HG03097 (cell line): Measurements from ENCODE around the gene HNRNPA0.
A peak's percentile ranks its signal among the peaks of the same experiment; 100 is the strongest.

Experiments
- ATAC-seq: cut with Tn5 transposase; IDR thresholded peaks from one replicate; pipeline ENCODE4 v1.9.1; 2021; ENCODE audit not compliant: unreplicated experiment, low FRiP score

HNRNPA0 gene

GRCh38 chr5:137754961-137755762 lies 999 bp upstream of the HNRNPA0 start:
- no peak for ATAC-seq

GRCh38 chr5:137753691-137754187 lies 424 bp downstream of the HNRNPA0 start:
- peak; percentile 2 for ATAC-seq

GRCh38 chr5:137752905-137753690 lies 1.1 kb downstream of the HNRNPA0 start:
- no peak for ATAC-seq

- no peak for ATAC-seq
These were observed 2.2 kb downstream of the HNRNPA0 start for GRCh38 chr5:137751869-137752491.

GRCh38 chr5:137750436-137750835 lies 3.7 kb downstream of the HNRNPA0 start:
- ATAC-seq, result no peak

GRCh38 chr5:137747848-137748247 lies 6.3 kb downstream of the HNRNPA0 start:
- ATAC-seq, result no peak

GRCh38 chr5:137743031-137743640 lies 11.0 kb downstream of the HNRNPA0 start:
- ATAC-seq, result no peak

GRCh38 chr5:137741718-137742117 lies 12.4 kb downstream of the HNRNPA0 start:
- no peak for ATAC-seq

- no peak for ATAC-seq
These were observed 14.4 kb downstream of the HNRNPA0 start for GRCh38 chr5:137739737-137740136.

- no peak for ATAC-seq
These were observed 15.2 kb downstream of the HNRNPA0 start for GRCh38 chr5:137738947-137739346.

GRCh38 chr5:137737349-137738131 lies 16.6 kb downstream of the HNRNPA0 start:
- ATAC-seq, result no peak

- no peak for ATAC-seq
These were observed 17.7 kb downstream of the HNRNPA0 start for GRCh38 chr5:137736496-137736895.

- ATAC-seq, result peak; percentile 40
These were observed 18.4 kb downstream of the HNRNPA0 start, which contains the start of gene KLHL3 for GRCh38 chr5:137735555-137736284. Gene KLHL3, minus strand, starts transcription at chr5:137736089. Its CDS starts 443 bp downstream, at chr5:137735646.

- ATAC-seq, result peak; percentile 30
These were observed 19.1 kb downstream of the HNRNPA0 start for GRCh38 chr5:137734962-137735554.

GRCh38 chr5:137734331-137734730 lies 19.8 kb downstream of the HNRNPA0 start:
- ATAC-seq, result no peak

GRCh38 chr5:137733922-137734321 lies 20.2 kb downstream of the HNRNPA0 start:
- no peak for ATAC-seq

GRCh38 chr5:137733006-137733405 lies 21.2 kb downstream of the HNRNPA0 start:
- no peak for ATAC-seq

GRCh38 chr5:137731176-137731575 lies 23.0 kb downstream of the HNRNPA0 start:
- no peak for ATAC-seq

GRCh38 chr5:137730336-137730735 lies 23.8 kb downstream of the HNRNPA0 start:
- ATAC-seq, result no peak
